ENCODE data around the gene ACO1.
"Not testable (repeated sequence)": the region's sequence is repeated elsewhere in the genome, so short reads cannot be mapped to it uniquely, and the experiment has no call there.

Gene ACO1

GRCh38 chr9:32384364-32385151 is at the start of gene ACO1:
ACO1 (plus strand) TSS chr9:32384643; CDS start chr9:32405507, 20,864 bp downstream.
- Histone ChIP-seq H3K4me1 (ENCODE audit: insufficient read depth, low read length) (peaks cover 9% of the 10 kb centered on the region; the same call in 1 of the 2 replicates), H3K9me3 (ENCODE audit: control insufficient read depth, insufficient read depth, low read length) (no peaks in the 10 kb centered on the region), H3K9ac (ENCODE audit: low read depth, low read length) (peak within 1 kb of the TSS; percentile 95), H3K36me3 (ENCODE audit: insufficient read depth, low read length) (no peaks in the 10 kb centered on the region)

- Histone ChIP-seq H3K9ac (ENCODE audit: low read depth, low read length) (no peak overlapping the region), H3K36me3 (ENCODE audit: insufficient read depth, low read length) (no peaks in the 10 kb centered on the region), H3K9me3 (ENCODE audit: control insufficient read depth, insufficient read depth, low read length) (no peaks in the 10 kb centered on the region), H3K4me1 (ENCODE audit: insufficient read depth, low read length) (no peaks in the 10 kb centered on the region; the same call in 1 of the 2 replicates)
Observed at GRCh38 chr9:32334916-32335895, 49.2 kb upstream of the ACO1 start.

GRCh38 chr9:32339424-32339823 is 45.0 kb upstream of the ACO1 start:
- H3K9ac ChIP-seq (ENCODE audit: low read depth, low read length) = no peak overlapping the region
- no peaks in the 10 kb centered on the region for H3K36me3 ChIP-seq (ENCODE audit: insufficient read depth, low read length)
- peaks cover 22% of the 10 kb centered on the region for H3K4me1 ChIP-seq (ENCODE audit: insufficient read depth, low read length)
- H3K9me3 ChIP-seq (ENCODE audit: control insufficient read depth, insufficient read depth, low read length) = no peaks in the 10 kb centered on the region

- no peaks in the 10 kb centered on the region for H3K9me3 ChIP-seq (ENCODE audit: control insufficient read depth, insufficient read depth, low read length)
- H3K4me1 ChIP-seq (ENCODE audit: insufficient read depth, low read length) = peaks cover 27% of the 10 kb centered on the region
- no peaks in the 10 kb centered on the region for H3K36me3 ChIP-seq (ENCODE audit: insufficient read depth, low read length)
- H3K9ac ChIP-seq (ENCODE audit: low read depth, low read length) = no peak overlapping the region
Observed at GRCh38 chr9:32340361-32340760, 44.1 kb upstream of the ACO1 start.

GRCh38 chr9:32344551-32345182 is 39.8 kb upstream of the ACO1 start:
- H3K9me3 ChIP-seq (ENCODE audit: control insufficient read depth, insufficient read depth, low read length) = no peaks in the 10 kb centered on the region
- peaks cover 53% of the 10 kb centered on the region for H3K4me1 ChIP-seq (ENCODE audit: insufficient read depth, low read length)
- no peaks in the 10 kb centered on the region for H3K36me3 ChIP-seq (ENCODE audit: insufficient read depth, low read length)
- H3K9ac ChIP-seq (ENCODE audit: low read depth, low read length) = peak overlapping the region; percentile 14

GRCh38 chr9:32345243-32345642 is 39.2 kb upstream of the ACO1 start:
- Histone ChIP-seq H3K9ac (ENCODE audit: low read depth, low read length) (peak overlapping the region; percentile 14), H3K4me1 (ENCODE audit: insufficient read depth, low read length) (peaks cover 53% of the 10 kb centered on the region), H3K36me3 (ENCODE audit: insufficient read depth, low read length) (no peaks in the 10 kb centered on the region), H3K9me3 (ENCODE audit: control insufficient read depth, insufficient read depth, low read length) (no peaks in the 10 kb centered on the region)

GRCh38 chr9:32347571-32347970 is 36.9 kb upstream of the ACO1 start:
- H3K9ac ChIP-seq (ENCODE audit: low read depth, low read length) = no peak overlapping the region
- H3K9me3 ChIP-seq (ENCODE audit: control insufficient read depth, insufficient read depth, low read length) = no peaks in the 10 kb centered on the region
- H3K36me3 ChIP-seq (ENCODE audit: insufficient read depth, low read length) = no peaks in the 10 kb centered on the region
- H3K4me1 ChIP-seq (ENCODE audit: insufficient read depth, low read length) = peaks cover 51% of the 10 kb centered on the region

- Histone ChIP-seq H3K4me1 (ENCODE audit: insufficient read depth, low read length) (peaks cover 47% of the 10 kb centered on the region), H3K9me3 (ENCODE audit: control insufficient read depth, insufficient read depth, low read length) (no peaks in the 10 kb centered on the region), H3K36me3 (ENCODE audit: insufficient read depth, low read length) (no peaks in the 10 kb centered on the region), H3K9ac (ENCODE audit: low read depth, low read length) (no peak overlapping the region)
Observed at GRCh38 chr9:32348106-32348695, 36.2 kb upstream of the ACO1 start.

- Histone ChIP-seq H3K4me1 (ENCODE audit: insufficient read depth, low read length) (peaks cover 39% of the 10 kb centered on the region), H3K9me3 (ENCODE audit: control insufficient read depth, insufficient read depth, low read length) (no peaks in the 10 kb centered on the region), H3K36me3 (ENCODE audit: insufficient read depth, low read length) (no peaks in the 10 kb centered on the region), H3K9ac (ENCODE audit: low read depth, low read length) (no peak overlapping the region)
Observed at GRCh38 chr9:32349013-32349412, 35.4 kb upstream of the ACO1 start.

GRCh38 chr9:32350682-32351081 is 33.8 kb upstream of the ACO1 start:
- Histone ChIP-seq H3K9me3 (ENCODE audit: control insufficient read depth, insufficient read depth, low read length) (no peaks in the 10 kb centered on the region), H3K4me1 (ENCODE audit: insufficient read depth, low read length) (peaks cover 31% of the 10 kb centered on the region), H3K9ac (ENCODE audit: low read depth, low read length) (no peak overlapping the region), H3K36me3 (ENCODE audit: insufficient read depth, low read length) (no peaks in the 10 kb centered on the region)

GRCh38 chr9:32351845-32352244 is 32.6 kb upstream of the ACO1 start:
- Histone ChIP-seq H3K36me3 (ENCODE audit: insufficient read depth, low read length) (no peaks in the 10 kb centered on the region), H3K9me3 (ENCODE audit: control insufficient read depth, insufficient read depth, low read length) (no peaks in the 10 kb centered on the region), H3K4me1 (ENCODE audit: insufficient read depth, low read length) (peaks cover 22% of the 10 kb centered on the region), H3K9ac (ENCODE audit: low read depth, low read length) (0 out of 2 replicates have a peak overlapping the region, but pooled peaks have one; percentile 11)

- not testable (repeated sequence) for H3K4me1 ChIP-seq (ENCODE audit: insufficient read depth, low read length); H3K36me3 ChIP-seq (ENCODE audit: insufficient read depth, low read length); H3K9me3 ChIP-seq (ENCODE audit: control insufficient read depth, insufficient read depth, low read length); H3K9ac ChIP-seq (ENCODE audit: low read depth, low read length)
Observed at GRCh38 chr9:32353476-32353875, 31.0 kb upstream of the ACO1 start.

- H3K4me1 ChIP-seq (ENCODE audit: insufficient read depth, low read length) = no peaks in the 10 kb centered on the region
- no peaks in the 10 kb centered on the region for H3K9me3 ChIP-seq (ENCODE audit: control insufficient read depth, insufficient read depth, low read length)
- no peaks in the 10 kb centered on the region for H3K36me3 ChIP-seq (ENCODE audit: insufficient read depth, low read length)
- H3K9ac ChIP-seq (ENCODE audit: low read depth, low read length) = no peak overlapping the region
Observed at GRCh38 chr9:32359452-32359851, 25.0 kb upstream of the ACO1 start.

Measured in ES-I3 (cell line).